ES-I3 (cell line): ENCODE measurements around the gene HNF1B.

Source experiments
- H3K36me3 ChIP-seq: 2 replicates; pipeline ENCODE4 v1.6.1; 2013; ENCODE audit warnings: mild to moderate bottlenecking, low read length, control low read depth, moderate library complexity; ENCODE audit not compliant: insufficient read depth
- H3K4me1 ChIP-seq: 2 replicates; pipeline ENCODE4 v1.6.1; 2013; ENCODE audit warnings: mild to moderate bottlenecking, control low read depth, low read length; ENCODE audit not compliant: insufficient read depth
- H3K9ac ChIP-seq: 2 replicates; pipeline ENCODE4 v1.6.1; 2013; ENCODE audit warnings: low read depth, mild to moderate bottlenecking, low read length, moderate library complexity
- H3K9me3 ChIP-seq: 2 replicates; pipeline ENCODE4 v1.6.1; 2013; ENCODE audit warnings: mild to moderate bottlenecking, low read length, moderate library complexity; ENCODE audit not compliant: control insufficient read depth, insufficient read depth

HNF1B gene

DNA sequence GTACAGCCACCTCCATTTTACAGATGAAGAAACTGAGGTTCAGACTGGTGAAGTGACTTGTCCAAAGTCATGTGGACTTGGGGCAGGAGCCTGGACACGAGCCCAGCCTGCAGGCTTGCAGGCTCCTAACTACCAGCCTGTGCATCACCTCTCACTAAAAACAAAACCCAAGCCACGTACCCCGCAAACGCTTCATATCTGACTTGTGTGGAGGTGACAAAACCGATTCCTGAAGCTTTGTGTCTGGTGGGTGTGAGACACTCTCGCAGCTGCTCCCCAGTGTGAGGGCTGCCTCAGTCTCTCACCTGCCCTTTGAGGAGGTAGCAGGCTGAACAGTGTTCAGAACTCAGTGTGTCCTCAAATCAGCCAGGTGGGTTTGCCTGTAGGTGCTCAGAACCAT is 8.4 kb downstream of the HNF1B start:
- H3K36me3 ChIP-seq: no peaks in the 10 kb centered on the region
- no peaks in the 10 kb centered on the region; the same call in 1 of the 2 replicates for H3K4me1 ChIP-seq
- H3K9ac ChIP-seq: no peak overlapping the region
- no peaks in the 10 kb centered on the region for H3K9me3 ChIP-seq

DNA sequence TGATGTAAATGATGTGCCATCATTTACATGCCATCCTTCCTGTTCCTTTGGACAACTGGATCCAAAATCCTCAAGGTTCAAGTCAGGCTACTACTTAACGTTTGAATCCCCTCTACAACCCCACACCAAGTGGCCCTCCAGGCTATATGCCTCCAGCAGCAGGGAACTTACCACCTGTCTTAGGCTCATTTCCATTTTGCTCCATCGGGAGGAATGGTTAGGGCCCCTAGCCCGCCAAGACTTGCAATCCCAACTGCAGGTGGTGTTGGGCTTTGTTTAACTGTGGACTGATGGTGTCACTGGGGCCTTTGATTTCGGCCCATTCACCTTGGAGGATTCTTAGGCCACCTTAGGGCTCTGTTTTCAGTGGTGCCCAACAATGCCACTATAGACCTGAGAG is 9.7 kb downstream of the HNF1B start:
- H3K9ac ChIP-seq: no peak overlapping the region
- H3K9me3 ChIP-seq: no peaks in the 10 kb centered on the region
- H3K4me1 ChIP-seq: no peaks in the 10 kb centered on the region; the same call in 1 of the 2 replicates
- no peaks in the 10 kb centered on the region for H3K36me3 ChIP-seq

DNA sequence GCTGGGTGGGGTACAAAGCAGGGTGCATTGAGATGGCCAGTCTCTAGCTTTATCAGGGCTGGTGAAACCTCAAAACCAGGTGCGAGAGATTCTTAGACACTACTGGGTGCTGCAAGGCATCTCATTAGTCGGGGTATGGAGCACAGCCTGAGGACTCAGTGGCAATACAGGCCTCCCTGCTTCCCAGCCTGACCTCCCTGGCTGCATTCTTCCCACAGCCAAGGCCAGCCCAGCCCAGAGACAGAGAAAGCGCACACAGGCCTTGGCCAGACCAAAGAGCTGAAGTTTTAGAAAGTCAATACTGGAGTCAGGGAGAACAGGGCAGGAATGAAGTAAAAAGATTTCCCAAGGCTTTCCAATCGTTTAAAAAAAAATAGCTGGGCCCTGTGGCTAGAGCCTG is 12.5 kb downstream of the HNF1B start:
- Histone ChIP-seq H3K36me3 (no peaks in the 10 kb centered on the region), H3K9ac (no peak overlapping the region), H3K4me1 (no peaks in the 10 kb centered on the region; the same call in 1 of the 2 replicates), H3K9me3 (no peaks in the 10 kb centered on the region)

DNA sequence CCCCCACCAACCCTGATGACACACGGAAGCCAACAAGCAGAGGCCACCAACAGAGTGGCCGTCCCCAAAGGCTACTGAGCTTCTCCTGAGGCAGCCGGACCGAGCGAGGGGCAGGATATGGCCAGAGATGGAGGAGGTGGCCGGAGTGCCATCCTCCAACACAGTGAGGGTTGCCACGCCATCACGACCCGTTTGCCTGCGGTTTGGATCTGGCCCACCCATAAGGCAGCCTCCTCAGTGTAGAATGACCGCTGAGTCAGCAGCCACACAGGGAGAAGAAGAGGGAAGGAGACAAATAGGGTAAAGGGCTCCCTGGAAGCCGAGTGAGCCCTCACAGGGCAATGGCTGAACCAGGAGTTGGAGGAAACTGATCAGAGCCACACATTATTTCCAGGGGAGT is 13.8 kb downstream of the HNF1B start:
- no peaks in the 10 kb centered on the region for H3K36me3 ChIP-seq
- no peaks in the 10 kb centered on the region for H3K9me3 ChIP-seq

DNA sequence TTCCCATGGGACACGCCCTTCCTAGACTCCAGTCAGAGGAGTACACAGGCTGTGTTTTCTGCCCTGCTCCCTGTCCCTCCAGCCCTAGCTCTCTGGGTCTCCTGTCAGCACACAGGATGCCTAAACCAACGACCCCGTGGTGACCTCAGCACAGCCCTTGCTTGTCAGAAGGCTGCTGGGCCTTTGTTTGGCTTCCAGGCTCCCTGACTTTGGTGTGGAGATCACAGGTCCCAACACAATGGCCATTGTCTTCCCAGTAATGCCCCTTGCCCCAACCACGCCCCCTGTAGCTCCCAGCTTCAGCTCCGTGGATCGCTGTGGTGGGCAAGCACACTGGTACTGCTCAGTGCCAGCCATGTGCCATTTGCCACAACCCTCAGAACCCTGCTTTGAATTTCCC is 15.0 kb downstream of the HNF1B start:
- Histone ChIP-seq H3K9me3 (no peaks in the 10 kb centered on the region), H3K36me3 (no peaks in the 10 kb centered on the region), H3K4me1 (no peaks in the 10 kb centered on the region; the same call in 1 of the 2 replicates), H3K9ac (no peak overlapping the region)

More for the DNA sequence above, 13.8 kb downstream of the HNF1B start:
- Histone ChIP-seq H3K4me1 (no peaks in the 10 kb centered on the region; the same call in 1 of the 2 replicates), H3K9ac (no peak overlapping the region)

DNA sequence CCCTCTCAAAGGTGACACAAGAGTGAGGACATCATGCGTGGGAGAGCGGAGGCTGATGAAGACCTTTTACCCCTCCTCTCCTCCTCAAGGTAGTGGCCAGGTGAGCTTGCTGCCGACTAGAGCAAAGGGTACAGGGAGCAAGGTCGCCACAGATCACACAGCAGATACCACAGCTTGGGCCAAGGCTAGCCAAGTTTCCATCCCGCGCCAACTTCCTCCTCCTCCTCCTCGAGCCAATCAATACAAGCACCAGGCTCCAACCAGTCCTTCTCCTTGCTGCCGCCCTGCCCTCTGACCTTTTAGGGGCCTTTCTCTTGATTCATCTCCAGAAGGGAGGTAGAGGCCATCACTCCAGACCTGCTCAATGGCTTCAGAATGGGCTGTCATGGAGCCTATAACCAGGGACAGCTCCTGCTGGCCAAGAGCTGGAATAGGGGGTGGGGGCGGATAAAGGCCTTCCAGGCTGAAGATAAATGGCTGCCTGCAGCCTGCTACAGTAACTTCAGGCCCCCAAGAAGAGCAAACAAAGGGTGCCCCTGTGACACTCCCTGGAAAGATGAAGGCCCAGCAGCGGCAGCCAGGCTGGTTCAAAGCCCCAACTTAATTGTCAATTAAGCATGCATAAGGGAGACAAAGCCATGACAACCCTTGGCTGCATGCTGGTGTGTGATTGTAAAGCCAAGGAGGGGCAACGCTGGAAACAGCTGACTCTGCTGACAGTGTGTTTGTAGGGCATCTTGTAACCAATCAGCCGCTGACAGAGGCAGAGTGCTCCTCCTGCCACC is 17.8 kb downstream of the HNF1B start:
- Histone ChIP-seq H3K9ac (no peak overlapping the region), H3K36me3 (no peaks in the 10 kb centered on the region), H3K9me3 (no peaks in the 10 kb centered on the region), H3K4me1 (no peaks in the 10 kb centered on the region; the same call in 1 of the 2 replicates)

DNA sequence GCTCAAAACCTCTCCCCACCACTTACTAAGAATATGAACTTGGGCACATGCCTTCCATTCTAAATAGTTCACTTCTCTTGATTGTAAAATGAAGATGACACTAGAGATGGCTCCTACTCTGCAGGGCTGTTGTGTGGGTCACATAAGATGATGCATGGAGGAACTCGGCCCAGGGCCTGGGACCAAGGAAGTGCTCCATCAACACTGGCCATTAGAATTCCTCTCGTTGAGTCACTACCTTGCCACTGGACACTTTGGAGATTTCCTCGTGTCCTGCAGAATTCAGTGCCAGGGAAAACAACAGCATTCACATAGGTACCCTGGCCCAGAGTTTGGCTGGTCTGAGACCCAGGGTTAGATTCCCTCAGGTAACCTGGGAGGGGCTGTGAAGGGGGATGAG is 18.6 kb downstream of the HNF1B start:
- H3K36me3 ChIP-seq: no peaks in the 10 kb centered on the region
- H3K9me3 ChIP-seq: no peaks in the 10 kb centered on the region
- H3K9ac ChIP-seq: no peak overlapping the region
- no peaks in the 10 kb centered on the region; the same call in 1 of the 2 replicates for H3K4me1 ChIP-seq

DNA sequence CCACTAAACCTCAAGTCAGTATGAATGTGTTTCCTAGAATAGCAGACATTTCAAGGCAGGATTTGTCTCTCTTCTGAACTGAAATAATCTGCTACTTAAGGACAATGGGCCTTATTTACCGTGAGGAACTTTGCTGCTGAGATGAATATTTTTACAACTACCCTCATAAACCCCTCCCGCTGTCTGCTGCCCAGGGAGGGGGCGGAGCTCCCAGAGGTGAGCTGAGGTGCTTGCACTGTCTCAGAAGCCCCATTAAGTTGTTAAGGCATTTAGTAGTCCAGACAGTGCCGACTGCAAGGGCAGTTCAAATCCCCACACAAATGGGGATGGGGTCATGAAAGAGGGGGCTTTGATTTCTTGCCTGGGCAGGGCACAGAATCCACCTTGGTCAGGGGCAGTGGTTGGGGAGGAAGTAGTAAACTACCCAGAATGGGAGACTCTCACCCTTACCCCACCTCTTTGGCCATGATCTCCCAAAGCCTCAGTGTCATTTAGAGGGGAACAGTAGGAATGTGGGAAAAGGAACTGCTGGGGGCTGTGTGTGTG is 19.2 kb downstream of the HNF1B start:
- H3K9me3 ChIP-seq: no peaks in the 10 kb centered on the region
- H3K36me3 ChIP-seq: no peaks in the 10 kb centered on the region
- no peak overlapping the region for H3K9ac ChIP-seq
- no peaks in the 10 kb centered on the region; the same call in 1 of the 2 replicates for H3K4me1 ChIP-seq

DNA sequence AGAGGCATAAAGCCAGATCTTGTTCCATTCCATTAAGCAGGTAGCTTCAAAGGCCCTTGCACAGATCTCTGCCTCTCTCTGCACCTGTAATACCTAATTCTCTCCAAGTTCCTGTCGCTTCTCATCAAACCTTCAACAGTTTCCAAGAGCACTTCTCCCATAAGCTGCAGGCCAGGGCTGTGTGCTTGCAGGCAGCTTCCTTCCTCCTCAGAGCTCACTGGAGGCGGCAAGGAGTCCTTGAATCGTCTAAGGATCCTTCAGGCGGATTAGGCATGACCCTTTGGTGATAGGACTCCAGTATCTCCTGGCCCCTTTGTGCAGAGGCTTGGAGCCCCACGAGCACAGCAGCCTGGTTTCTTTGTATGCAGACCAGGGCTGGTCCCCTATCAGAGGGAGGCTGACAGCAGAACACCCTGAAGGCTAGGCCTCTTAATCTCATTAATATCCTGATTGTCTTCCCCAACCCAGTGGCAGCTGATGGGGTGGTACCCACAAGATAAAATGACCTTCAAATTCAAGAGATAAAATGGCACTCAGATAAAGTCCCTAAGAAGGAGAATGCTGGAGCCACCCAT is 19.8 kb downstream of the HNF1B start:
- Histone ChIP-seq H3K36me3 (no peaks in the 10 kb centered on the region), H3K4me1 (no peaks in the 10 kb centered on the region; the same call in 1 of the 2 replicates), H3K9ac (no peak overlapping the region), H3K9me3 (no peaks in the 10 kb centered on the region)

DNA sequence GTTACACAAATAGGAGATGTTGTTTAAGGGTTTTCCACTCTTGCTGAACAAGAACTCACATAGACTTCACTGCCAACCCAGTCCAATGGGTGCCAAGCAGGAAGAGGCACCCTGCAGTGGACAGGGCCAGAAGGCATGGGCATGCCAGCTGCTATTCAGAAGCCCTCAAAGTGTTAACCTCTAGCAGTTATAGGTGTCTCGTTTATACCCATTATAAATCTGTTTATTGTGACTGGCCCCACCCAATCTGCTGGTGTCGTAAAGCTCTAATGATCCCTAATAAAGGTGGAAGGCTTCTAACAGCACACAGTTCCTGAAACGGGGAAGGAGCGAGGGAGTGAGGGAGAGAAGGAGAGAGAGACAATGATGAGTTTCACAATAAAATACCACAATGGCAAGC is 23.9 kb downstream of the HNF1B start:
- Histone ChIP-seq H3K9me3 (no peaks in the 10 kb centered on the region), H3K36me3 (no peaks in the 10 kb centered on the region), H3K4me1 (peaks cover 10% of the 10 kb centered on the region), H3K9ac (no peak overlapping the region)

DNA sequence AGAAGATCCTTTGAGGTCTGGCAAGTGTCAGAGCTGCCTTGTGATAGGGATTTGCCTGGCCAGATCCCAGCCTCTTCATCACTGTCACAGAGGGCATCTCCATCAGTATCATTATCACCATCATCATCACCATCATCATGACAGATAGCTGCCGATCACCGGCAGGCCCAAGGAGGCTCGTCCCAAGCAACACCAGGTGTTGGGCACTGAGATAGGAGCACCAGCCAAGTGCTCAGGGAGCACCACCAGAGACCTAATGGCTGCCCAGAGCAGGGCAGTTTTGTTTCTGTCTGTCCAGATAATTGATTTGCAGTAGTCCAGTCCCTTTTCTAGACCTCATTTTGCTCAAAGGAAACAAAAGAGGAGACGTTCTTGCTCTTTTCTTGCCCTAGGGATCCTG is 25.0 kb downstream of the HNF1B start:
- peaks cover 10% of the 10 kb centered on the region for H3K4me1 ChIP-seq
- no peaks in the 10 kb centered on the region for H3K9me3 ChIP-seq
- no peaks in the 10 kb centered on the region for H3K36me3 ChIP-seq
- no peak overlapping the region for H3K9ac ChIP-seq

DNA sequence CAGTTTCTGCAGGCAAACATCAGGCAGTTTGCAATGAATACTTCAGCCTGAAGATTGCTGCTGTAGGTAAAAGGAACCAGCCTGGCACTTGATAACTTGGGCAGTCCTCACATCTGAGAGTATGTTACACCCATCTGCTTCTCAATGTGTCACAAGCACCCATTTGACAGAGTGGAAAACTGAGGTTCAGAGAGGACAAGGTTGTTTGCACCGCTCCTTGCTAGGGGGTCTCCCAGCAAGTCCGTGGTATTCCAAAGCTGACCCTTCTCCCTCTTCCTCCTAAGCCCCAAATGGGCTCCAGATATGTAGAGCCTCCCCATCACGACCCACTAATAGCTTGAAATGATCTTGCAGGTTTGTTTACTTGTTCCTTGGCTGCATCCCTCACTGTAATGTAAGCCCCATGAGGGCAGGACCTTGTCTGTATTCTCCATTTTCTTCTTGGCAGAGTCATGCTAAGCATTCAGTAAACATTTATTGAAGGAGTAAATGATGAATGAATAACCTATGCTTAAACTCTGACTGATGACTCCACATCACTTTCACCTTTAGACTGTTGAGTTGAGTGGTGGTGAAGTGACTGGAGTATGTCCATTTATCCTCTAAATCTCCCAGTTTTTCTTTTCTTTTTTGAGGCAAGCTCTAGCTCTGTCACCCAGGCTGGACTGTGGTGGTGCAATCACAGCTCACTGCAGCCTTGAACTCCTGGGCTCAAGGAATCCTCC is 26.4 kb downstream of the HNF1B start:
- no peak overlapping the region for H3K9ac ChIP-seq
- H3K9me3 ChIP-seq: no peaks in the 10 kb centered on the region
- H3K4me1 ChIP-seq: peaks cover 10% of the 10 kb centered on the region
- no peaks in the 10 kb centered on the region for H3K36me3 ChIP-seq

DNA sequence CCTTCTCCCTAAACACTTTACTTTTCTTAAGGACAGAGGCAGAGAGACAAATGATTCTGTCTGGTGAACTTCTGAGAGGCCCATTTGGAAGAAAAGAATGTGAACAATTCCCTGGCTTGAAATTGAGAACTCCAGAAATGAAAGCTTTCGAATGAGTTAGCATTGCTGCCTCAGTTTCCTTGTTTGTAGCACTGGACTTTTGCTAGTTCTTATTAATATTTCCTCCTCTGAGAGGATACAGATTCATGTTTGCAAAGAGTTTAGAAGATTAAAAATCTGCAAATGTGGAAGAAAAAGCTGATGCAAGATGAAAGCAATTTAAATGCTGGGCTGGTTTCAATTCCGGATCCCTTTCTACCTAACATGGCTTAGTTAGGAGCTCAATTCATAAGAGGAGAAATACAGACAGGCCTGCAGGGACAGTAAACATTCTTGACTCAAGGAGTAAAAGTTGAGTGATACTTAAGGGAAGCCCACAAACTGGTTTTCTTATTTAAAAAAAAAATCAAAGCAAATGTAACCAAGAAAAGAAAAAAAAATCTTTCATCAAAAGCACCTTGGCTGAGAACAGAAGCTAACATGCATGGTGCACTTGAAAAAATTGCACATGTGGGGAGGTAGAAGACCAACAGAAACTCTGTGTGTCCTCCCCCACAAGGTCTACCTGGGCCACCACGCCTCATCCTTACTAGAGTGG is 27.1 kb downstream of the HNF1B start:
- Histone ChIP-seq H3K9me3 (no peaks in the 10 kb centered on the region), H3K9ac (no peak overlapping the region), H3K4me1 (peaks cover 10% of the 10 kb centered on the region), H3K36me3 (no peaks in the 10 kb centered on the region)

DNA sequence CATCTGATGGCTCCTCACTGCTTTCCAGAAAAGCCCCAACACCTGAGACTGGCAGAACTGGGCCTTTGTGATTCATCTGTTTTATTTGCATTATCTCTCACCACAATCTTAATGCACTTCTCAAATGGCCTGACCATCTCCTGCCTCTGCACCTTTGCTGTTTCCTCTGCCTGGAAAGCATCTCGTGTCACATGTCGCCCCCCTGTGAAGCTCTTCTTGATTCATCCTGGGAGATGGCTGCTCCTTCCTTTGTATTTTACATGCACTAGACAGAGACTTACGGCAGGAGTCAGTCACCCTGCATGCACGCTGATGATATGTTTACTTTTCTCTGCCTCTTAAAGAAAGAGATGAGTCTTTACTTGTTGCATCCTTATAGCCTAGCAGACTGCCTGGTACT is 30.0 kb downstream of the HNF1B start:
- Histone ChIP-seq H3K36me3 (no peaks in the 10 kb centered on the region), H3K9ac (no peak overlapping the region), H3K4me1 (peaks cover 14% of the 10 kb centered on the region), H3K9me3 (no peaks in the 10 kb centered on the region)
